HT-29 (cell line): Measurements from ENCODE around the gene CENPO. TPM values are rescaled to one million over a fixed set of nuclear protein-coding genes. Genes with fewer than 3 reads are reported as not detected.
"Not testable (repeated sequence)": the region's sequence is repeated elsewhere in the genome, so short reads cannot be mapped to it uniquely, and the experiment has no call there.

Experiments
- DNase-seq: peaks from one replicate; pipeline ENCODE4 v3.0.0-alpha.2; 2015; ENCODE audit warnings: low spot score
- total RNA-seq: library from RNA; depleted of rRNA; stranded (reverse); fragments of >200 nt; shearing (Covaris generic); gene quantifications from 2 replicates; pipeline ENCODE4 v1.2.3, GENCODE V29; 2014

Gene CENPO
- total RNA-seq, 1 experiment from 2014 or later = 24.2 TPM

GRCh38 chr2:24822049-24822706 is 29.0 kb downstream of the CENPO start:
- no peak for DNase-seq

- DNase-seq = no peak
Observed at GRCh38 chr2:24824071-24824588, 30.9 kb downstream of the CENPO start.

- no peak for DNase-seq
Observed at GRCh38 chr2:24824966-24825882, 32.0 kb downstream of the CENPO start.

- no peak for DNase-seq
Observed at GRCh38 chr2:24825883-24826772, 32.9 kb downstream of the CENPO start.

- DNase-seq = no peak
Observed at GRCh38 chr2:24826773-24827145, 33.5 kb downstream of the CENPO start.

- peak; percentile 76 for DNase-seq
Observed at GRCh38 chr2:24827321-24828237, 34.4 kb downstream of the CENPO start.

- no peak for DNase-seq
Observed at GRCh38 chr2:24828238-24828996, 35.2 kb downstream of the CENPO start.

- DNase-seq = peak; percentile 31
Observed at GRCh38 chr2:24830351-24830750, 37.1 kb downstream of the CENPO start.

- no peak for DNase-seq
Observed at GRCh38 chr2:24830786-24831185, 37.6 kb downstream of the CENPO start.

GRCh38 chr2:24831221-24832072 is 38.2 kb downstream of the CENPO start:
- DNase-seq = no peak

- no peak for DNase-seq
Observed at GRCh38 chr2:24832073-24832461, 38.8 kb downstream of the CENPO start.

- DNase-seq = no peak
Observed at GRCh38 chr2:24832521-24832920, 39.3 kb downstream of the CENPO start.

- no peak for DNase-seq
Observed at GRCh38 chr2:24832931-24833701, 39.9 kb downstream of the CENPO start.

GRCh38 chr2:24833821-24834732 is 40.9 kb downstream of the CENPO start:
- no peak for DNase-seq

- DNase-seq = no peak
Observed at GRCh38 chr2:24834733-24835395, 41.6 kb downstream of the CENPO start.

- not testable (repeated sequence) for DNase-seq
Observed at GRCh38 chr2:24835411-24835810, 42.2 kb downstream of the CENPO start.
